Activated CD8-positive, alpha-beta memory T cell treated with anti-CD3 and anti-CD28 coated beads for 48 hours (primary cell): ENCODE data around the gene MTMR4.
"Not testable (repeated sequence)": the region's sequence is repeated elsewhere in the genome, so short reads cannot be mapped to it uniquely, and the experiment has no call there.

ENCODE experiments used
- DNase-seq, 3 experiments: peaks; one replicate each; pipeline ENCODE4 v3.0.0-alpha.2; 2020; ENCODE audit warnings: low read depth in 2 of 3, low spot score in 2 of 3

The MTMR4 gene

GRCh38 chr17:58513965-58514769 lies at the start of gene MTMR4:
TSS of gene MTMR4 (minus strand) at chr17:58514638. CDS start at chr17:58514407, 231 bp downstream.
- DNase-seq, result peak; percentile 38 to 64 (median 47)

DNA sequence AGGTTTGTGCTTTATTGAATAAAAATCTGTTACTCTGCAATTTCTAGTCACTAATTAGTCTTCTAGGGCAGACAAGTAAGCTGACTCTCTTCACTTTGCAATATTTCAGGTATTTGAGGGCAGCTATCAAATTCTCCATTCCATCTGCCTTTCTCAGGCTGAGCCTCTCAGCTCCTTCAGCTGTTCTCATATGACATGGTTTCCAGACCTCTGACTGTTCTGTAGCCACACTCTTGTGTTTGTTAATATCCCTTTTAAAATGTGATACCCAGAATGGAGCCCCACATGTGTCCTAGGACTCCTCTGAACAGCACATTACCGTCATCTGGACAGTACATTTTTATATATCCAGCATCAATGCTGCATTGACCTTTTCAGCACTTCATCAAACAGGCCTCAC lies 46.1 kb upstream of the MTMR4 start:
- DNase-seq, result no peak

DNA sequence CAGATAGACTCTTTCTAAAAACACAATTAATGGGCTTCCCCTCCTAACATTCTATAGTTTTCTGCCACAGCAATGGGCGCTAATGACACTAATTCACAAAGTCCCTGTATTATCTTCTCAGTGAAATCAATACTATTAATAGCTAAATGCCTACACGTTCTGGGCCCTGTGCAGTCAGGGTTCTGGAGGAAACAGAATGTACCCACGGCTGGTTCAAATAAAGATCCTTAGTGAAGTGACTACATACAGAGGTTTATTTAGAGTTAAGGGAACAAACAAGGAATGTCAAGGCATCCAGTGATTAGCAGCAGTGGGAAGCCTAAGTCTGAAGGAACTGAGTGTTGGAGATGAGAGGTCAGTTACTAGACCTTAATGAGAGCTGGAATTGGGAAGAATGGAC lies 43.5 kb upstream of the MTMR4 start:
- DNase-seq, result no peak

- no peak for DNase-seq
Measured at GRCh38 chr17:58556833-58557250, 42.4 kb upstream of the MTMR4 start.

- DNase-seq, result not testable (repeated sequence)
Measured at GRCh38 chr17:58555109-58555508, 40.7 kb upstream of the MTMR4 start.

DNA sequence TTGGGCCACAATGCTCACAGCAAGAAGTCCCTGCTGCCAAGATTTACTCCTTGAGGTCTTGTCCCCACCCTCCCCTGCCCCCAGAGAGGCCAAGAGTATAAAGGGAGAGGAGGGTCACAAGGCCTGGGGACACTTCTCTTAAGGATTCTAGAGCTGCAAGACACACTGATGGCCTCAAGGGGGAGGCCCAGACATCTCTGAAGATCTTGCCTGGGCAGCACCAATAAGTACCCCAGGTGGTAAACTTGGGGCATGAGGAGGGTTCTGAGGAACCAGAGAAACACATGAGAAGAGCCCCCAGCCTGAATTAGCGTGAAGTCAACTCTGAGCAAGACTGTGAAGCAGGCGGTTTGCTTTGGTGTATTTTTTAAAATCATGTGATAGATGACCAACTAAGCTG lies 26.8 kb upstream of the MTMR4 start:
- DNase-seq, result no peak

DNA sequence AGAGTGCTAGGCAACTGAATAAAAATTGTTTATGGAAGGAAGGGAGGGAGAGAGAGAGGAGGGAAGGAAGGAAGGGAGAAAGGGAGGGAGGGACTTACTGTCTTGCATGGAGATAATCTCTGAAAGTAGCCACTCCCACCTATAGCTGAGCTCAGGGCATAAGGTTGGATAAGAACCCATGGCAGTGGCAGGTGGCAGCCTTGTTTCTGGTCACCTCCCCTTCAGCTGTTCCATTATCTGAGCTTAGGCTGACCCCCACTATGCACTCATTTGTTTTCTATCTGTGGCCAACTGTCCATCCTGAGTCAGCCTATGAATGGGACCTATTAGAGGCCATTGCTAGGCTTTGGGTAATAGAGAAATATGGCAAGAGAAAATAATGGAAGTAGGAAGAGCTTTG lies 25.3 kb upstream of the MTMR4 start:
- DNase-seq, result no peak

DNA sequence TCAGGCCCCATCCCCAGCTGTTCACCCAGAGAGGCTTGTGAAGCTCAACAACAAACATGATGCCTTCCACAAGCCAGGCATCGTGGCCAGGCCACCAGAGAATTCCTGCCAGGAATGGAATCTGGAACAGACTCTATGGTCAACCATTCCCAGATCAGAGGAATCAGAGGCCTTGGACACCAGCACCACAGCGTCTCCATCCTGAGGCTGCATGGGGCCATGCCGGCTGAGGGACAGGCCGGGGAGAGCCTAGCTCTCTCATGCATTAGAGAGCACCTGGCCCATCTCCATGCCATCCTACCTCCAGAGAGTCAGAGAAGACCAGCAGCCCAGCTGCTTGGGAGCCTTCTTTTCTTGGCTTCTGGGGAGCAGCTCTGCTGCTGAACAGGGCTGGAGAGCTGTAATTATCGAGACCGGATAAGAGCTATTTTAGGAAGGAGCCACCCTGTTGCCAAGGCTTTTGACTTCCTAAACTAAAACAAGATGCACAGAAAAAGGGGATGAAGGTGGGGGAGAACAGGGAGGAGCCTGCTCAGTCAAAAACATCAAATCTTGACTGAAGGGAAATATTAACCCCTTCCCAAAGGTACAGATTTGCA lies 24.5 kb upstream of the MTMR4 start:
- no peak for DNase-seq

DNA sequence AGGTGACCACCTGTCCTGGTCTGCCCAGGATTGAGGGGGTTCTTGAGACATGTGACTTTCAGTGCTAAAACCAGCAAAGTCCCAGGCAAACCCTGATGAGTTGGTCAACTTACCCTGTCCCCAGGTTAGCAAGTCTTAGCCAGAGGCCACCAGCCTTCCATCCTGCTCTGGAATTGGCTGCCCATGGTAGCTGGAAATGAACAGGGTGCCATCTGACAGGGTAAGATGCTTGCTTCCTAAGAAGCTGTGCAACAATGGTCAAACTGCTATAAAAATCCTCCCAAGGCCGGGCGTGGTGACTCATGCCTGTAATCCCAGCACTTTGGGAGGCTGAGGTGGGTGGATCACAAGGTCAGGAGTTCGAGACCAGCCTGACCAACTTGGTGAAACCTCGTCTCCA lies 22.8 kb upstream of the MTMR4 start:
- DNase-seq, result no peak

GRCh38 chr17:58536542-58536941 lies 22.1 kb upstream of the MTMR4 start:
- no peak for DNase-seq

DNA sequence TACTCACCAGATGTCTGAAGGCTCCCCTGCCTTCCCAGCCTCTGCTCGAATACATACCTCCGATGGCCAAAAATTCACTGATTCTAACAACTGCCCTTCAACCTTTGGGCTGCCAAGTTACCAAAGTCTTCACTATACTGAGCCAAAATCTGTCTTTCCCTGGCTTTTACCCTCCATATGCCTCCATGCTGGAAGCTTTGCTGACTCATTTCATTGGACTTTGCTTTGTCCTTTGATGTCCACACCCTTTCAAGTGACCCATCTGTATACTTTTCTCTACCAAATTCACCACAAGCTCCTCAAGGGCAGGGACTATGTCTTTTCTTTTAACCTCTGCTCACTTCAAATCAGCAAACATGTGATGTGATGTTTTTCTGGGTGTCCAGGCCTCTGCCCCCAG lies 21.0 kb upstream of the MTMR4 start:
- no peak for DNase-seq

- DNase-seq, result no peak
Measured at GRCh38 chr17:58534901-58535421, 20.5 kb upstream of the MTMR4 start.

DNA sequence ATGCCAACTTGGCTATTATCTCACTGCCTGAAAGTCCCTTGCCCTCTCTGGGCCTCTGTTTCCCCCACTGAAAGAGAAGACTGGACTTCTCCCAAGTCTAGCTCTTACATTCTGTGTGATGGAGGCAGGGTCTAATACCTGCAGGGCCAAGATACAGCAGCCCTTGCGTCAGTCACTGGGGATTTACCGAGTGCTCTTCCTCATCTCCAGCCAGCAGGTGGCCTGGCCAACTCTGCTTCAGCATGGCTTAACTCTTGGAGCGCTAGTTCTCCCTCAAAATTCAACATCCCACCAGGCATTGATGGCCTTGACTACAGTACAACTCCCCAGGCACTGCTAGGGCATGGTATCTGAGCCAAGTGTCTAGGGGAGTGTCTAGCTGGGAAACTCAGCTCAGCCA lies 19.9 kb upstream of the MTMR4 start:
- DNase-seq, result no peak

DNA sequence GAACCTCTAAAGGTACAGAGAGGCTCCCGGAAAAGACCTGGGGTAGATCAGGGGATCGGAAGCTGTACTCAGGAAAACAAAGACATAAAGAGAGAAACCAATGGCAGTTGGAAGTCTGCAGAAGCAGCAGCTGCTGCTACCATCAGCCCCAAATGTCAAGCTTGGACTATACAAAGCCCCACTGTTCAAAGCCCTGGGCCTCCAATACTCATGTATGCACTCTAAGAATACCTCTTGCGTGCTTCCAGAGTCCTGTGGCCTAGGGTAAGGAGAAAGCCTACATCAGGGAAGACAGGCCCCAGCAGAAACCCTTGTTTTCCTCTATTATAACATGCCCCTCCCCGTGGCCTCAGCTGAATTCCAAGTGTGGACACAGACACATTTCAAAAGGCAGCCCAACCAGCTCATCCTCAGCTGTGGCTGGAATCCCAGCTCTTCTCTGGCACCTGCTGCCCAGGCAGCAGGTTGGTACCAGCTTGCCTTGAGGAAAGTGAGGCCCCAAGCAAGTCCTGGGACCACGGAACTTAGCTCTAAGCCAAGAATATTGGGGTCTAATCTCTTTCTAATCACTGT lies 19.3 kb upstream of the MTMR4 start:
- no peak for DNase-seq

DNA sequence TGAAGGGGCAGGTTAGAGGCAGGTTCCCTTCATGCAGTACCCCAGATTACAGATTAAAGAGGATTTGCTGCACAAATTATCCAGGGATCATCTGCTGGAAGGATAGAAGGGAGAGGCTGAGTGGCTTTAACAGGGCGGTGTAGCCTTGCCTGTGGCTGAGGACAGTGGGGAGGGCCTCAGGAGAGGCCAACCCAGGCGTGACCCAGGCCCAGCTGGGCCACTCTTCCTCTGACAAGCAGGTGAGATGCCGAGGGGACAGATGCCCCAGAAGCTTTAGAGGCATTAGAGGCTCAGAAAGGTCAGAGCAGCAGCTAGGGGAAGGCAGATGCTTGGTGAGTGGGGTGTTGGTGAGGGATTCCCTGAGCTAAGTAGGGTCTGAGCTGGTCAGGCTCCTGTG lies 18.1 kb upstream of the MTMR4 start:
- DNase-seq, result no peak

DNA sequence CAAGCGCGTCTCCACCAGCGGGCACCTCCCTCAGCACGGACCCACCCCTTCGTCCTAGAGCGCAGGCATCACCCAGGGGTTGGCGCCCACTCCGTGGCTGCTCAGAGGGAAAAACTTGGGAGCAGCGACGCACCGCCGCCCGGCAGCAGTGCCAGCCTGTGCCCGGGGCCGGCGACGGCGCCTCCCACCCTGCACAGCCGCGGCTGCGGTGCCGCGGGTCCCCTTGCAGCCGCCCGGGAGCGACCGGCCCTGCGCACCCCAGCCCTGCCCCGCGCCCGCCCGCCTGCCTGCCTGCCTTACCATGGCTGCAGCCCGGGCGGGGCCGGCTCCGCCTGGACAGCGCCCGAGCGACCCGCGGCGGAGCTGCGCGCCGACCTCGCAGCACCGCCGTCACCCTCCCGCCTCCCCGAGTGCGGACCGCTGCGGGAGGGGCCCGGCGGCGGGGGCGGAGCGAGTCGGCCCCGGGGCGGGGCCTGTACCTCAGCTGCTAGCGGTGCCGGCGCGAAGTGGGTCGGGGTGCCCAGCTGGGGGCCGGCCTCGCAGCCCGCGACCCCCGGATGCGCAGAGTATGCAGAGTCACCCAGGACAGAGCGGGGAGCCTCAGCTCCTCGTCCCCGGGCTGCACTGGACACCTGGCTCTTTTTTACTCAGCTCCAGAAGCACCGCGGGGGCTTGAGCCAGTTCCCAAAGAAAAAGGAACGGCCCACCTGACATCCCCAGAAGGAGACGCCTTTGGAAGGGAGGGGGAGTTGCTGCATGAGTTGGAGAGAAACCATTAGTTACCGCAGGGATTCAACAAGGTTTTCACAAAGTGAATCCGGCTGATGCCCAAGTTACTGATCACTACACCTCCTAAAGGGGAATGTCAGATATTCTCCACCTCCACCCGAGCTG lies 17.5 kb upstream of the MTMR4 start:
- DNase-seq, result no peak

GRCh38 chr17:58531122-58531521 lies 16.7 kb upstream of the MTMR4 start:
- DNase-seq, result no peak

GRCh38 chr17:58530655-58531054 lies 16.2 kb upstream of the MTMR4 start:
- DNase-seq, result no peak

- no peak for DNase-seq
Measured at GRCh38 chr17:58529275-58529674, 14.8 kb upstream of the MTMR4 start.

GRCh38 chr17:58528443-58528842 lies 14.0 kb upstream of the MTMR4 start:
- DNase-seq, result no peak

DNA sequence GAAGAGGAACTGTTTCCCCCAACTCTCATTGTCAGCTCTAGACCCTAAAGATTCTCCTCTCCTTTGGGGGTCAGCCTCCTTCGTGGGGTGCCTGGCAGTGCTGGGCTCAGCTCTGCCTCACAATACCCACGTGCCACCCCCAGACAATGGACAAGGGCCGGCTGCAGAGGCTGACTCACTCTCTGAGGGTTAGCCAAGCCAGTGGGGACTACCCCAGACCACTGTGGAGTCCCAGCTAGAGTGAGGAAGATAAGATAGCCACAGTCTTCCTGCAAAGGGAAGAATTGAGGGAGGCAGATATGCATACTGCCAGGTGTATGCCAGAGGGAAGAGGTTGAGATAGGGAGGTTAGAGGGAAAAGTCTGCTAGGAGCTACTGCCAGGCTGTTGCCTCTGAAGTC lies 13.5 kb upstream of the MTMR4 start:
- DNase-seq, result no peak
